MM.1S (cell line): ENCODE results near the gene MED27.

ENCODE experiments used
- CTCF ChIP-seq: fragments of 300-600 bp; sonication (generic); IDR thresholded peaks from 2 replicates; pipeline ENCODE4 v1.5.1; 2016; ENCODE audit warnings: antibody characterized with exemption, low read length, mixed read lengths
- EZH2 ChIP-seq: fragments of 300-600 bp; sonication (generic); optimal IDR thresholded peaks from 2 replicates; pipeline ENCODE3; 2017; ENCODE audit warnings: low read depth, mild to moderate bottlenecking, antibody characterized with exemption, low read length, mixed read lengths

GRCh38 chr9:131888923-131889322 is 190.7 kb downstream of the MED27 start:
- TF ChIP-seq CTCF (no peak), EZH2 (no peak)
